ENCODE data around the gene TBC1D32. TPM values are rescaled to one million over a fixed set of nuclear protein-coding genes. Genes with fewer than 3 reads are reported as not detected.

The TBC1D32 gene
- polyA plus RNA-seq (2012; rRNA removed), result 2.3 and 4.5 TPM in 2 replicates
- polyA plus RNA-seq (2012; cell fraction: cytosol; rRNA removed), result 2.4 and 3.0 TPM in 2 replicates
- polyA plus RNA-seq (2012; cell fraction: nucleus; rRNA removed), result 6.6 and 19.1 TPM in 2 replicates

GRCh38 chr6:121334299-121335086 is at the start of gene TBC1D32:
TBC1D32 (minus strand) TSS chr6:121334480; CDS start chr6:121334430, 50 bp downstream.
- H3K9me2 ChIP-seq, result no peaks in the 10 kb centered on the region
- ChIA-PET CTCF (no interaction called here), POLR2A (interaction anchor here (0.5 to 0.8 kb wide), 3 partner anchors 13 to 303 kb away, joined by 3 read pairs; no protein-coding TSS in a partner anchor)
- peaks cover 0 to 5% of the 10 kb centered on the region in 2 experiments; a peak in 2 of 4 replicates for H3K4me1 ChIP-seq (ENCODE audit: control insufficient read depth in 1 of 2, insufficient read depth in 2 of 2, low read depth in 1 of 2, low read length in 1 of 2)
- peak within 1 kb of the TSS; percentile 89 for H3K9ac ChIP-seq
- 1% methylated on average over 25 of the region's 52 CpGs for WGBS (ENCODE audit: low lambda C conversion rate)
- H3K36me3 ChIP-seq (replicated peaks in 1 of 2; ENCODE audit: control insufficient read depth in 1 of 2, insufficient read depth in 2 of 2, low read length in 1 of 2), result no peaks in the 10 kb centered on the region
- H3K9me3 ChIP-seq, result no peaks in the 10 kb centered on the region
- H3F3A ChIP-seq (replicated peaks; ENCODE audit: insufficient read depth), result no peaks in the 10 kb centered on the region
- no peaks in the 10 kb centered on the region for H4K20me1 ChIP-seq (ENCODE audit: insufficient read depth)
- peak within 1 kb of the TSS; percentile 94 to 99 for H3K27ac ChIP-seq (ENCODE audit: low read depth in 2 of 2, low read length in 1 of 2)
- H3K4me3 ChIP-seq (ENCODE audit: low read depth in 2 of 2, low read length in 1 of 2), result peak within 1 kb of the TSS; percentile 85 to 87
- peak within 1 kb of the TSS; percentile 78 for H3K4me2 ChIP-seq
- DNase-seq, result peak; percentile 93
- H3K27me3 ChIP-seq (ENCODE audit: insufficient read depth), result no peaks in the 10 kb centered on the region
- H3K79me2 ChIP-seq (ENCODE audit: insufficient read depth), result 0 out of 2 replicates have a peak, but pooled peaks cover 5% of the 10 kb centered on the region
- peak within 1 kb of the TSS; percentile 95 for H2AFZ ChIP-seq (ENCODE audit: low read depth)
- TF ChIP-seq SMC3 (IDR thresholded peaks at IDR 0.05; ENCODE audit: low read depth, low read length) (no peak), TAF1 (IDR thresholded peaks at IDR 0.05; ENCODE audit: borderline replicate concordance, low read depth, low read length) (peak; percentile 53), EP300 (IDR thresholded peaks at IDR 0.05; ENCODE audit: borderline replicate concordance in 1 of 2, low read depth in 1 of 2, low read length in 1 of 2) (no peak), GATA2 (CRISPR knock-in tag; IDR thresholded peaks at IDR 0.05) (0 out of 2 replicates have a peak, but pooled peaks have one; percentile 26), PBX3 (IDR thresholded peaks at IDR 0.05) (peak; percentile 75), POLR2AphosphoS5 (IDR thresholded peaks at IDR 0.05; ENCODE audit: low read depth, low read length) (peak; percentile 81), RXRA (IDR thresholded peaks at IDR 0.05; ENCODE audit: borderline replicate concordance, low read depth) (no peak), FOSL2 (IDR thresholded peaks at IDR 0.05; ENCODE audit: borderline replicate concordance, low read depth) (peak; percentile 2; the same call in 1 of the 2 replicates), ELF1 (IDR thresholded peaks at IDR 0.05) (0 out of 2 replicates have a peak, but pooled peaks have one; percentile 35), MXI1 (IDR thresholded peaks at IDR 0.05; ENCODE audit: low read depth, low read length) (peak; percentile 83), MAX (IDR thresholded peaks at IDR 0.05; ENCODE audit: low read depth) (no peak; the same call in 1 of the 2 replicates), SIN3A (IDR thresholded peaks at IDR 0.05; ENCODE audit: borderline replicate concordance, low read depth, low read length) (peak; percentile 12; the same call in 1 of the 2 replicates), NRF1 (IDR thresholded peaks at IDR 0.05; ENCODE audit: low read depth, low read length) (peak; percentile 95)
- TF ChIP-seq, protein P1, sequence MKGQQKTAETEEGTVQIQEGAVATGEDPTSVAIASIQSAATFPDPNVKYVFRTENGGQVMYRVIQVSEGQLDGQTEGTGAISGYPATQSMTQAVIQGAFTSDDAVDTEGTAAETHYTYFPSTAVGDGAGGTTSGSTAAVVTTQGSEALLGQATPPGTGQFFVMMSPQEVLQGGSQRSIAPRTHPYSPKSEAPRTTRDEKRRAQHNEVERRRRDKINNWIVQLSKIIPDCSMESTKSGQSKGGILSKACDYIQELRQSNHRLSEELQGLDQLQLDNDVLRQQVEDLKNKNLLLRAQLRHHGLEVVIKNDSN (IDR thresholded peaks at IDR 0.05; ENCODE audit: borderline replicate concordance, low read depth), result 0 out of 2 replicates have a peak, but pooled peaks have one; percentile 3
- TF ChIP-seq, protein P2, sequence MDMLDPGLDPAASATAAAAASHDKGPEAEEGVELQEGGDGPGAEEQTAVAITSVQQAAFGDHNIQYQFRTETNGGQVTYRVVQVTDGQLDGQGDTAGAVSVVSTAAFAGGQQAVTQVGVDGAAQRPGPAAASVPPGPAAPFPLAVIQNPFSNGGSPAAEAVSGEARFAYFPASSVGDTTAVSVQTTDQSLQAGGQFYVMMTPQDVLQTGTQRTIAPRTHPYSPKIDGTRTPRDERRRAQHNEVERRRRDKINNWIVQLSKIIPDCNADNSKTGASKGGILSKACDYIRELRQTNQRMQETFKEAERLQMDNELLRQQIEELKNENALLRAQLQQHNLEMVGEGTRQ (IDR thresholded peaks at IDR 0.05; ENCODE audit: borderline replicate concordance, low read depth, low read length), result no peak
